Kasumi-1 (cell line): ENCODE results near the gene RCOR1.
"Not testable (repeated sequence)": the region's sequence is repeated elsewhere in the genome, so short reads cannot be mapped to it uniquely, and the experiment has no call there.

ENCODE experiments used
- DNase-seq, 2 experiments: peaks; one replicate each; lab custom pipeline; 2025; lab: John Stamatoyannopoulos, UW

Gene RCOR1

DNA sequence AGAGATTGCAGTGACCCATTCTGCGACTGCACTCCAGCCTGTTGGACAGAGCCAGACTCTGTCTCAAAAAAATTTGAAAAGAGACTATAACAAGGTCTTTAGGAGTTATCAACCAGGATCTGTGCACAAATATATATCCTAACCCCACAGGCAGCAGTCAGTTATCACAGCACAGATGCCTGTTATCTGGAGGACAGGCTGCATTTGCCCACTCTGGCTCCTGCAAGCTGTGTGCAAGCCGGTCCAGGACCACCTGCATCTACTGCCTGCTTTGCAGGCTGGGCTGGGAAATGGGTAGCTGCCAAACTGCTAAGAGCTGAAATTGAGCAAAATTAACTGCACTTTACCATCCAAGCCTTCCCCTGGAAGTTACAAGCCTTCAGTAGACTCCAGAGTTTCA is 21.4 kb upstream of the RCOR1 start:
- no peak for DNase-seq

GRCh38 chr14:102571478-102572042 is 20.9 kb upstream of the RCOR1 start:
- DNase-seq, result no peak

DNA sequence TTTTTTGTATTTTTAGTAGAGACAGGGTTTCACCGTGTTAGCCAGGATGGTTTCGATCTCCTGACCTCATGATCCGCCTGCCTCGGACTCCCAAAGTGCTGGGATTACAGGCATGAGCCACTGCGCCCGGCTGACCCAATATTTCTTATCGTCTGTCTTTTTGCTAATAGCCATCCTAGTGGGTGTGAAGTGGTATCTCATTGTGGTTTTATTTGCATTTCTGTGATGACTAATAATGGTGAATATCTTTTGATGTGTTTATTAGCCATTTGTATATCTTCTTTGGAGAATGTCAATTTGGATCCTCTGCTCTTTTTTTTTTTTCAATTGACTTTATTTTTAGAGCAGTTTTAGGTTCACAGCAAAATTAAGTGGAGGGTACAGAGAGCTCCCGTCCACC is 19.3 kb upstream of the RCOR1 start:
- not testable (repeated sequence) for DNase-seq

GRCh38 chr14:102573591-102574046 is 18.8 kb upstream of the RCOR1 start:
- peak; percentile 40 to 63 for DNase-seq

GRCh38 chr14:102574281-102575159 is 17.9 kb upstream of the RCOR1 start:
- DNase-seq, result no peak

DNA sequence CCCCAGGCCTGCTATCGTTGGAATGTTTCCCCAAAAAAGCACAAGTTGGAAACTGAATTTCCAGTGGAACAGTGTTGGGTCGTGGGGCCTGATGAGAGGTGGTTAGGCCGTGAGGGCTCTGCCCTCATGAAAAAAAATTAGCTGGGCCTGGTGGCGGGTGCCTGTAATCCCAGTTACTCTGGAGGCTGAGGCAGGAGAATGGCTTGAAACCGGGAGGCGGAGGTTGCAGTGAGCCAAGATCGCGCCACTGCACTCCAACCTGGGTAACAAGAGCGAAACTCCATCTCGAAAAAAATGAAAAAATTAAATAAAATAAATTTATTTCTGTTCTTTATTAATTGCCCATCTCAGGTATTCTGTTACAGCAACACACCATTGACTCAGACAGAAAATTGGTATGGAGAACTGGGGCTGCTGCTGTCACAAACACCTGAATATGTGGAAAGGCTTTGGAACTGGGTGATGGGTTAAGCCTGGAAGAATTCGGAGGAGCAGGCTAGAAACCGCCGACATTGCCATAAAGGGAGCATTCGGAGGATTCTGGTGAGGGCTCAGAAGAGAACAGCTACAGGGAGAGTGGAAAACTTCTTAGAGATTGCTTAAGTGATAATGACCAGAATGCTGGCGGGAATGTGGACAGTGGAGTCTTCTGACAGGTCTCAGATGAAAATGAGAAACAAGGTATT is 17.1 kb upstream of the RCOR1 start:
- DNase-seq, result no peak

GRCh38 chr14:102575846-102576428 is 16.5 kb upstream of the RCOR1 start:
- not testable (repeated sequence) for DNase-seq

- DNase-seq, result no peak
Observed at GRCh38 chr14:102578821-102579220, 13.6 kb upstream of the RCOR1 start.

- DNase-seq, result no peak
Observed at GRCh38 chr14:102579696-102580549, 12.5 kb upstream of the RCOR1 start.

DNA sequence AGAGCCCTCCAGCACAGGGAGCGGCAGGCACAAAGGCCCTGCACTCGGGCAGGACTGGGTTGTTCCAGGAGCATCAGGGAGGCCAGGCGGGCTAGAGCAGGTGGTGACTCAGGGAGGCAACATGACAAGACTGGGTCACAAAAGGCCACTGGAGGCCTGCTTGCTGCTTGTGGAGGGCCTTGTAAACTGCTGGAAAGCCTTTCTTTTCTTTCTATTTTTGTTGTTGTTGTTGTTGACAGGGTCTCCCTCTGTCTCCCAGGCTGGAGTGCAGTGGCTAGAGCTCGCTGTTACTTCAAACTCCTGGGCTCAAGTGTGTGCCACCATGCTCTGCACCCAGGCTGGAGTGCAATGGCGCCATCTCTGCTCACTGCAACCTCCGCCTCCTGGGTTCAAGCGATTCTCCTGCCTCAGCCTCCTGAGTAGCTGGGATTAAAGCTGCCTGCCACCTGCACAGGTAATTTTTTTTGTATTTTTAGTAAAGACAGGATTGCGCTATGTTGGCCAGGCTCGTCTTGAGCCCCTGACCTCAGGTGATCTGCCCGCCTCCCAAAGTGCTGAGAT is 11.8 kb upstream of the RCOR1 start:
- DNase-seq, result no peak

DNA sequence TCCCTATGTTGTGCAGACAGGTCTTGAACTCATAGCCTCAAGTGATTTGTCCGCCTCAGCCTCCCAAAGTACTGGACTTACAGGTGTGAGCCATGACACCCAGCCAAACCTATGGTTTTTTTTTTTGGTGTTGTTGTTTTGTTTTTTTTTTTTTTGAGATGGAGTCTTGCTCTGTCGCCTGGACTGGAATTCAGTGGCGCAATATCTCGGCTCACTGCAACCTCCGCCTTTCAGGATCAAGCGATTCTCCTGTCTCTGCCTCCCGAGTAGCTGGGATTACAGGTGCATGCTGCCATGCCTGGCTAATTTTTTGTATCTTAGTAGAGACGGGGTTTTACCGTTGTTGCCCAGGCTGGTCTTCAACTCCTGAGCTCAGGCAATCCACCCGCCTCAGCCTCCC is 11.3 kb upstream of the RCOR1 start:
- no peak for DNase-seq

GRCh38 chr14:102583726-102584125 is 8.7 kb upstream of the RCOR1 start:
- DNase-seq, result no peak

GRCh38 chr14:102584871-102585869 is 7.3 kb upstream of the RCOR1 start:
- DNase-seq, result no peak

DNA sequence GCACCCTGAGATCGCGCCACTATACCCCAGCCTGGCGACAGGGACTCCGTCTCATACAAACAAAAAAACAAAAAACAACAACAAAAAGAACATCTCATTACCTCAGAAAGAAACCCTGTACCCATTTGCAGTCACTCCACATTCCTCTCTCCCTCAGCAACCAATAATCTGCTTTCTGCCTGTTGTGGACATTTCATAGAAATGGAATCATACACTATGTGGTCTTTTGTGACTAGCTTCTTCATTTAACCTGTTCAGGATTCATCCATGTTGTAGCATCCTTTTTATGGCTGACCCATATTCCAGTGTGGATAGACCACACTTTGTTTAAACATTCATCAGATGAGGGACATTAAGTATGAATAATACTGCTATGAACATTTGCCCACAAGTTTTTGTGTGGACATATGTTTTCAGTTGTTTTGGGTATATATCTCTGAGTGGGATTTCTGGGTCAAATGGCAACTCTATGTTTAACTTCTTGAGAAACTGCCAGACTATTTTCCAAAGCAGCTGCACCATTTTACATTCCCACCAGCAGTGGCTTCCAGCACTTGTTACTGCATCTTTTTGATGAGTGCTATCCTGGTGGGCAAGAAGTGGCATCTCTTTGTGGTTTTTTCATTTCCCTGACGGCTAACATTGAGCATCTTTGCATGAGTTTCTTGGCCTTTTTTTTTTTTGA is 5.9 kb upstream of the RCOR1 start:
- DNase-seq, result no peak

GRCh38 chr14:102588821-102589220 is 3.6 kb upstream of the RCOR1 start:
- DNase-seq, result no peak

DNA sequence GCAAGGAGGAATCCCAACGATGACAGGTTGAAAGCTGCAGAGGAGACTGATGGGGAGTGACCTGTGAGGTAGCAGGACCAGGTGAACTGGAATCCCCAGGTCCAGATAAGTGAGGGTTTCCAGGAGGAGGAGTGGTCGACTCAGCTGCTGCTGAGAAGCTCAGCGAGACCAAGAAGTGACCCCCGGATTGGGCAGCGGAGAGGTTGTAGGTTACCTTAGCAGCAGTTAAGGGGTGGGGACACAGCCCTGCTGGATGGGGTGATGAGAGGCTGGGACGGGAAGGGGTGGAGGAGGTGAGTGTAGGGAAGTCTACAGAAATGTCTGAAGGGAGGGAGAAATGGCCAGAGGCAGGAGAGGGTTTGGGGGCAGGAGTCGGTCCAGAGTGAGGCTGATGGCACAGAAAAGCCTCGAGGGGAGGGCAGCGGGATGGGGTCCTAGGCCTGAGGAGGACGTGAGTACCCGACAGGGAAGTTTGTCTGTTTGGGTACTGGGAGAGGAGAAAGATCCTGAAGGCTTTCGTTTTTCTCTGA is 2.6 kb upstream of the RCOR1 start:
- DNase-seq, result no peak

- DNase-seq, result no peak
Observed at GRCh38 chr14:102590667-102591099, 1.8 kb upstream of the RCOR1 start.

- peak; percentile 48 to 52 for DNase-seq
Observed at GRCh38 chr14:102591372-102591943, 991 bp upstream of the RCOR1 start.

- DNase-seq, result no peak
Observed at GRCh38 chr14:102592763-102593060, 263 bp downstream of the RCOR1 start.
